Body of pancreas (tissue), 4 donors: ENCODE measurements around the gene TOM1. TPM values are rescaled to one million over a fixed set of nuclear protein-coding genes. Genes with fewer than 3 reads are reported as not detected.

Source experiments
- ATAC-seq: fragments of 150-250 bp; one replicate; pipeline ENCODE4 v1.9.1; 2016
- DNase-seq, 4 donors: peaks; one replicate each; pipeline ENCODE4 v3.0.0-alpha.2; 2019
- H3K27ac ChIP-seq, 4 donors: fragments of 200-600 bp; sonication (generic); 1 replicate in 3 of 4; 2 replicates in 1 of 4; pipeline versions ENCODE4 v1.5.1 to v1.6.1; 2016 to 2019; ENCODE audit warnings: mild to moderate bottlenecking in 1 of 4, mixed read lengths in 1 of 4, moderate library complexity in 1 of 4
- H3K27me3 ChIP-seq, 2 donors: fragments of 200-600 bp; sonication (generic); one replicate each; pipeline ENCODE4 v1.6.0; 2016; ENCODE audit warnings: mild to moderate bottlenecking in 1 of 2
- H3K36me3 ChIP-seq, 2 donors: fragments of 200-600 bp; sonication (generic); replicated peaks in 1 of 2; 2 replicates each; pipeline ENCODE4 v1.5.1; 2016; ENCODE audit warnings: low read depth in 2 of 2; ENCODE audit not compliant: insufficient read depth in 1 of 2
- H3K4me1 ChIP-seq: fragments of 200-600 bp; sonication (generic); one replicate; pipeline ENCODE4 v1.6.0; 2016
- H3K4me3 ChIP-seq, 2 donors: fragments of 200-600 bp; sonication (generic); 1 replicate in 1 of 2; 2 replicates in 1 of 2; pipeline ENCODE4 v1.5.1; 2016 to 2019
- H3K9me3 ChIP-seq, 3 donors: fragments of 200-600 bp; sonication (generic); 1 replicate in 2 of 3; 2 replicates in 1 of 3; pipeline ENCODE4 v1.5.1; 2016
- CTCF ChIP-seq, 7 experiments: fragments of 450-650 bp in 4 of 7; fragments of 200-600 bp in 3 of 7; sonication (generic) in 3 of 7; IDR thresholded peaks; one replicate each; pipeline ENCODE4 v1.5.1; 2016 to 2019; ENCODE audit warnings: antibody characterized with exemption in 7 of 7
- POLR2A ChIP-seq, 3 donors: fragments of 450-650 bp; IDR thresholded peaks; one replicate each; pipeline ENCODE4 v1.6.1; 2016; ENCODE audit warnings: antibody characterized with exemption in 3 of 3, mild to moderate bottlenecking in 2 of 3
- WGBS, 2 donors: methylation state at CpG; one replicate each; pipeline ENCODE4 v1.1.5; 2017; 5-methylcytosine and 5-hydroxymethylcytosine counted together
- intact Hi-C: fragments of 100-400 bp; cut with DNase I; formaldehyde crosslinking; loops from one replicate; pipeline ENCODE4 v1.15.1; 2023
- total RNA-seq, 2 donors: library from RNA; depleted of rRNA; stranded (reverse); fragments of >200 nt; gene quantifications; one replicate each; pipeline ENCODE4 v1.1.0, GENCODE V29; 2016

The TOM1 gene
- total RNA-seq, 2 donors from 2014 or later: 34.0 to 42.2 TPM

GRCh38 chr22:35269630-35270029 is 30.1 kb upstream of the TOM1 start:
- TF ChIP-seq CTCF (IDR thresholded peaks at IDR 0.05): no peak
- no peak for TF ChIP-seq POLR2A (IDR thresholded peaks at IDR 0.05)
- intact Hi-C loops: no loop called here
- H3K9me3 ChIP-seq: no peaks in the 10 kb centered on the region
- H3K27ac ChIP-seq: no peak overlapping the region
- DNase-seq (no peak), ATAC-seq (no peak)
- no peak overlapping the region for H3K4me3 ChIP-seq
- H3K36me3 ChIP-seq: peaks cover 8 to 9% of the 10 kb centered on the region in 2 donors
- peaks cover 11% of the 10 kb centered on the region for H3K4me1 ChIP-seq
- no peaks in the 10 kb centered on the region for H3K27me3 ChIP-seq
- WGBS, 2 donors: 75 to 88% methylated on average over 3 of the region's 3 CpGs

GRCh38 chr22:35274154-35274871 is 25.4 kb upstream of the TOM1 start:
- no peak for TF ChIP-seq CTCF (IDR thresholded peaks at IDR 0.05)
- no peak for TF ChIP-seq POLR2A (IDR thresholded peaks at IDR 0.05)
- WGBS, 2 donors: 89% methylated on average over 8 of the region's 8 CpGs
- Histone ChIP-seq H3K27me3 (no peaks in the 10 kb centered on the region), H3K9me3 (no peaks in the 10 kb centered on the region), H3K36me3 (peaks cover 0 to 2% of the 10 kb centered on the region in 2 donors), H3K4me1 (no peaks in the 10 kb centered on the region), H3K27ac (no peak overlapping the region), H3K4me3 (no peak overlapping the region)
- intact Hi-C loops: no loop called here
- DNase-seq (no peak), ATAC-seq (no peak)

- WGBS, 2 donors: 80 to 90% methylated on average over 1 of the region's 1 CpG
- Histone ChIP-seq H3K4me3 (no peak overlapping the region), H3K4me1 (no peaks in the 10 kb centered on the region), H3K27me3 (no peaks in the 10 kb centered on the region), H3K27ac (no peak overlapping the region), H3K36me3 (peaks cover 0 to 2% of the 10 kb centered on the region in 2 donors), H3K9me3 (no peaks in the 10 kb centered on the region)
- intact Hi-C loops: no loop called here
- ATAC-seq: no peak
- DNase-seq: no peak
- TF ChIP-seq CTCF (IDR thresholded peaks at IDR 0.05) (no peak), POLR2A (IDR thresholded peaks at IDR 0.05) (no peak)
Measured at GRCh38 chr22:35275580-35275979, 24.1 kb upstream of the TOM1 start.

GRCh38 chr22:35276019-35276418 is 23.7 kb upstream of the TOM1 start:
- Histone ChIP-seq H3K9me3 (no peaks in the 10 kb centered on the region), H3K27me3 (no peaks in the 10 kb centered on the region), H3K36me3 (peaks cover 0 to 2% of the 10 kb centered on the region in 2 donors), H3K27ac (no peak overlapping the region), H3K4me1 (no peaks in the 10 kb centered on the region), H3K4me3 (no peak overlapping the region)
- 83 to 85% methylated on average over 4 of the region's 4 CpGs for WGBS, 2 donors
- ATAC-seq: no peak
- intact Hi-C loops: no loop called here
- no peak for DNase-seq
- TF ChIP-seq POLR2A (IDR thresholded peaks at IDR 0.05) (no peak), CTCF (IDR thresholded peaks at IDR 0.05) (no peak)

- intact Hi-C loops: no loop called here
- Histone ChIP-seq H3K36me3 (peaks cover 4 to 21% of the 10 kb centered on the region in 2 donors), H3K4me1 (no peaks in the 10 kb centered on the region), H3K4me3 (no peak overlapping the region), H3K9me3 (no peaks in the 10 kb centered on the region), H3K27ac (no peak overlapping the region), H3K27me3 (no peaks in the 10 kb centered on the region)
- no peak for TF ChIP-seq POLR2A (IDR thresholded peaks at IDR 0.05)
- no peak for TF ChIP-seq CTCF (IDR thresholded peaks at IDR 0.05)
- DNase-seq (no peak), ATAC-seq (no peak)
- WGBS, 2 donors: 90 to 94% methylated on average over 1 of the region's 1 CpG
Measured at GRCh38 chr22:35288116-35288515, 11.6 kb upstream of the TOM1 start.
